ENCODE measurements around the gene ATAD3C.

ATAD3C gene

GRCh38 chr1:1420654-1421141, 28.8 kb upstream of the ATAD3C start:
- H3K4me3 ChIP-seq (ENCODE audit: low read depth, low read length): no peak overlapping the region
- no peak for TF ChIP-seq POLR2A (IDR thresholded peaks at IDR 0.05; ENCODE audit: extremely low read depth, insufficient read length)
- no peak for DNase-seq (ENCODE audit: low read depth)

- no peak within 1 kb of the TSS for H3K4me3 ChIP-seq (ENCODE audit: low read depth, low read length)
- TF ChIP-seq MYC (IDR thresholded peaks at IDR 0.05; ENCODE audit: low read depth, low read length) (no peak), POLR2A (IDR thresholded peaks at IDR 0.05; ENCODE audit: extremely low read depth, insufficient read length) (no peak), CTCF (IDR thresholded peaks at IDR 0.05; ENCODE audit: low read depth, low read length) (no peak), MAX (IDR thresholded peaks at IDR 0.05; ENCODE audit: low read depth, low read length) (no peak)
- no peak for DNase-seq (ENCODE audit: low read depth)
These were observed 28.2 kb upstream of the ATAD3C start, which contains the start of gene ANKRD65 for GRCh38 chr1:1421147-1421906. Gene ANKRD65, minus strand, starts transcription at chr1:1421276. Its CDS starts 271 bp downstream, at chr1:1421005.

GRCh38 chr1:1421907-1422464, 27.5 kb upstream of the ATAD3C start:
- TF ChIP-seq MAX (IDR thresholded peaks at IDR 0.05; ENCODE audit: low read depth, low read length) (no peak), MYC (IDR thresholded peaks at IDR 0.05; ENCODE audit: low read depth, low read length) (no peak), POLR2A (IDR thresholded peaks at IDR 0.05; ENCODE audit: extremely low read depth, insufficient read length) (no peak), CTCF (IDR thresholded peaks at IDR 0.05; ENCODE audit: low read depth, low read length) (no peak)
- DNase-seq (ENCODE audit: low read depth): no peak
- no peak overlapping the region for H3K4me3 ChIP-seq (ENCODE audit: low read depth, low read length)

- TF ChIP-seq CTCF (IDR thresholded peaks at IDR 0.05; ENCODE audit: low read depth, low read length) (no peak), MYC (IDR thresholded peaks at IDR 0.05; ENCODE audit: low read depth, low read length) (no peak), MAX (IDR thresholded peaks at IDR 0.05; ENCODE audit: low read depth, low read length) (no peak), POLR2A (IDR thresholded peaks at IDR 0.05; ENCODE audit: extremely low read depth, insufficient read length) (no peak)
- H3K4me3 ChIP-seq (ENCODE audit: low read depth, low read length): no peak overlapping the region
- peak; percentile 63 for DNase-seq (ENCODE audit: low read depth)
These were observed 26.8 kb upstream of the ATAD3C start for GRCh38 chr1:1422465-1423244.

GRCh38 chr1:1423245-1423597, 26.3 kb upstream of the ATAD3C start:
- DNase-seq (ENCODE audit: low read depth): no peak
- TF ChIP-seq CTCF (IDR thresholded peaks at IDR 0.05; ENCODE audit: low read depth, low read length) (no peak), MYC (IDR thresholded peaks at IDR 0.05; ENCODE audit: low read depth, low read length) (no peak), POLR2A (IDR thresholded peaks at IDR 0.05; ENCODE audit: extremely low read depth, insufficient read length) (no peak), MAX (IDR thresholded peaks at IDR 0.05; ENCODE audit: low read depth, low read length) (no peak)

GRCh38 chr1:1424707-1425106, 24.8 kb upstream of the ATAD3C start:
- DNase-seq (ENCODE audit: low read depth): no peak
- no peak overlapping the region for H3K4me3 ChIP-seq (ENCODE audit: low read depth, low read length)
- no peak for TF ChIP-seq CTCF (IDR thresholded peaks at IDR 0.05; ENCODE audit: low read depth, low read length)

More at GRCh38 chr1:1423245-1423597, 26.3 kb upstream of the ATAD3C start:
- no peak overlapping the region for H3K4me3 ChIP-seq (ENCODE audit: low read depth, low read length)
